H9 (cell line): ENCODE data around the gene EOGT. TPM values are rescaled to one million over a fixed set of nuclear protein-coding genes. Genes with fewer than 3 reads are reported as not detected.

ENCODE experiments used
- DNase-seq: peaks from one replicate; pipeline ENCODE4 v3.0.0-alpha.2; 2017
- H2AFZ ChIP-seq: one replicate; pipeline ENCODE4 v1.6.1; 2013; ENCODE audit warnings: mild to moderate bottlenecking, low read length, control low read depth, moderate library complexity
- H2AK5ac ChIP-seq: 2 replicates; pipeline ENCODE4 v1.6.1; 2013; ENCODE audit warnings: low read length, control low read depth, mixed read lengths; ENCODE audit not compliant: insufficient read length
- H2BK120ac ChIP-seq: one replicate; pipeline ENCODE4 v1.6.1; 2013; ENCODE audit warnings: low read depth, mild to moderate bottlenecking, low read length, control low read depth, inconsistent platforms; ENCODE audit not compliant: poor library complexity, severe bottlenecking
- H2BK12ac ChIP-seq: 2 replicates; pipeline ENCODE4 v1.6.1; 2013; ENCODE audit warnings: low read length, control low read depth, mixed read lengths, low read depth; ENCODE audit not compliant: insufficient read length
- H2BK15ac ChIP-seq: 2 replicates; pipeline ENCODE4 v1.6.1; 2013; ENCODE audit warnings: low read depth, low read length, control low read depth
- H2BK20ac ChIP-seq: one replicate; pipeline ENCODE4 v1.6.1; 2013; ENCODE audit warnings: low read depth, mild to moderate bottlenecking, low read length, control low read depth, inconsistent platforms; ENCODE audit not compliant: poor library complexity, severe bottlenecking
- H2BK5ac ChIP-seq: 2 replicates; pipeline ENCODE4 v1.6.1; 2013; ENCODE audit warnings: low read length, control low read depth, mixed read lengths; ENCODE audit not compliant: insufficient read length
- H3K14ac ChIP-seq: 2 replicates; pipeline ENCODE4 v1.6.1; 2013; ENCODE audit warnings: low read length, control low read depth; ENCODE audit not compliant: insufficient read depth
- H3K18ac ChIP-seq: 2 replicates; pipeline ENCODE4 v1.6.1; 2013; ENCODE audit warnings: low read depth, mild to moderate bottlenecking, mixed read lengths, low read length, control low read depth; ENCODE audit not compliant: insufficient read length
- H3K23ac ChIP-seq: 2 replicates; pipeline ENCODE4 v1.6.1; 2013; ENCODE audit warnings: low read length, control low read depth, mixed read lengths, low read depth; ENCODE audit not compliant: insufficient read length
- H3K23me2 ChIP-seq: 2 replicates; pipeline ENCODE4 v1.6.1; 2013; ENCODE audit warnings: low read depth, mild to moderate bottlenecking, mixed read lengths, low read length, control low read depth; ENCODE audit not compliant: insufficient read length, poor library complexity, severe bottlenecking
- H3K27ac ChIP-seq: 2 replicates; pipeline ENCODE4 v1.5.1; 2013; ENCODE audit warnings: low read length, control low read depth, mixed read lengths, low read depth; ENCODE audit not compliant: insufficient read length
- H3K27me3 ChIP-seq: 2 replicates; pipeline ENCODE4 v1.6.1; 2013; ENCODE audit warnings: low read length, control low read depth, inconsistent platforms; ENCODE audit not compliant: insufficient read depth
- H3K4ac ChIP-seq: 2 replicates; pipeline ENCODE4 v1.6.1; 2013; ENCODE audit warnings: low read depth, mild to moderate bottlenecking, control low read depth, inconsistent platforms, low read length, moderate library complexity
- H3K4me1 ChIP-seq: 2 replicates; pipeline ENCODE4 v1.6.1; 2013; ENCODE audit warnings: low read length, control low read depth, inconsistent platforms; ENCODE audit not compliant: insufficient read depth
- H3K4me2 ChIP-seq: 2 replicates; pipeline ENCODE4 v1.6.1; 2013; ENCODE audit warnings: low read length, control low read depth, mixed read lengths; ENCODE audit not compliant: insufficient read length, insufficient read depth
- H3K56ac ChIP-seq: 2 replicates; pipeline ENCODE4 v1.6.1; 2013; ENCODE audit warnings: low read depth, mild to moderate bottlenecking, mixed read lengths, low read length, control low read depth; ENCODE audit not compliant: insufficient read length
- H3K79me1 ChIP-seq: 2 replicates; pipeline ENCODE4 v1.6.1; 2013; ENCODE audit warnings: low read depth, mild to moderate bottlenecking, moderate library complexity, low read length, control low read depth, inconsistent platforms; ENCODE audit not compliant: insufficient read depth, poor library complexity, severe bottlenecking
- H3K79me2 ChIP-seq: 2 replicates; pipeline ENCODE4 v1.6.1; 2013; ENCODE audit warnings: low read length, control low read depth, inconsistent platforms; ENCODE audit not compliant: insufficient read depth
- H3K9ac ChIP-seq: 2 replicates; pipeline ENCODE4 v1.6.1; 2013; ENCODE audit warnings: low read length, control low read depth, mixed read lengths; ENCODE audit not compliant: insufficient read length; ENCODE audit errors: extremely low read depth
- H3K9me3 ChIP-seq: one replicate; pipeline ENCODE4 v1.6.1; 2013; ENCODE audit warnings: low read depth, low read length, inconsistent platforms; ENCODE audit not compliant: control insufficient read depth
- H3T11ph ChIP-seq: one replicate; pipeline ENCODE4 v1.6.1; 2013; ENCODE audit warnings: mild to moderate bottlenecking, low read length, control low read depth, inconsistent platforms
- H4K20me1 ChIP-seq: one replicate; pipeline ENCODE4 v1.6.1; 2013; ENCODE audit not compliant: control insufficient read depth, insufficient read length, insufficient read depth
- H4K5ac ChIP-seq: 2 replicates; pipeline ENCODE4 v1.6.1; 2013; ENCODE audit warnings: low read depth, mild to moderate bottlenecking, mixed read lengths, low read length, control low read depth; ENCODE audit not compliant: insufficient read length
- H4K8ac ChIP-seq: replicated peaks from 2 replicates; pipeline ENCODE4 v1.6.1; 2013; ENCODE audit warnings: low read length, control low read depth, mixed read lengths, low read depth; ENCODE audit not compliant: insufficient read length
- H4K91ac ChIP-seq: 2 replicates; pipeline ENCODE4 v1.6.1; 2013; ENCODE audit warnings: low read depth, mild to moderate bottlenecking, moderate library complexity, mixed read lengths, low read length, control low read depth; ENCODE audit not compliant: insufficient read length
- H3K27ac Mint-ChIP-seq, 3 experiments: 2 replicates in 2 of 3; 3 replicates in 1 of 3; pipeline ENCODE4 v1.8.0; 2020 to 2021; ENCODE audit warnings: mixed read lengths in 3 of 3, mild to moderate bottlenecking in 1 of 3, moderate library complexity in 1 of 3
- H3K27me3 Mint-ChIP-seq: 2 replicates; pipeline ENCODE4 v1.8.0; 2021; ENCODE audit warnings: low read depth, mild to moderate bottlenecking, moderate library complexity, mixed read lengths
- H3K36me3 Mint-ChIP-seq, 3 experiments: 2 replicates in 2 of 3; 3 replicates in 1 of 3; pipeline ENCODE4 v1.8.0; 2020 to 2021; ENCODE audit warnings: low read depth in 3 of 3, mixed read lengths in 3 of 3; ENCODE audit not compliant: insufficient read depth in 1 of 3
- H3K4me1 Mint-ChIP-seq, 2 experiments: 2 replicates each; pipeline ENCODE4 v1.8.0; 2020; ENCODE audit warnings: mixed read lengths in 2 of 2
- H3K4me3 Mint-ChIP-seq, 2 experiments: 2 replicates in 1 of 2; 3 replicates in 1 of 2; pipeline ENCODE4 v1.8.0; 2020 to 2021; ENCODE audit warnings: mild to moderate bottlenecking in 2 of 2, mixed read lengths in 2 of 2, moderate library complexity in 1 of 2
- H3K9me3 Mint-ChIP-seq, 2 experiments: 2 replicates in 1 of 2; 3 replicates in 1 of 2; pipeline ENCODE4 v1.8.0; 2020; ENCODE audit warnings: mild to moderate bottlenecking in 2 of 2, mixed read lengths in 2 of 2, moderate library complexity in 1 of 2
- CTCF ChIP-seq: fragments of 200-600 bp; sonication (generic); conservative IDR thresholded peaks from 3 replicates; pipeline ENCODE4 v1.8.0; 2021; ENCODE audit warnings: antibody characterized with exemption, mild to moderate bottlenecking
- total RNA-seq: library from RNA; stranded (reverse); gene quantifications from 2 replicates; pipeline ENCODE4 v1.2.1, GENCODE V29; 2021

Gene EOGT
- total RNA-seq, 1 experiment from 2014 or later: 30.5 TPM

- Mint-ChIP-seq H3K27ac (no peak overlapping the region), H3K27me3 (no peaks in the 10 kb centered on the region), H3K36me3 (no peaks in the 10 kb centered on the region), H3K4me1 (peaks cover 0 to 5% of the 10 kb centered on the region in 2 experiments; a peak in 2 of 4 replicates), H3K9me3 (no peaks in the 10 kb centered on the region), H3K4me3 (no peak overlapping the region)
- no peak overlapping the region for H2AFZ ChIP-seq
- H4K5ac ChIP-seq: no peak overlapping the region
- no peak overlapping the region for H3K23ac ChIP-seq
- no peaks in the 10 kb centered on the region for H3K79me1 ChIP-seq
- no peak for TF ChIP-seq CTCF
- H2AK5ac ChIP-seq: no peak overlapping the region
- H2BK20ac ChIP-seq: no peak overlapping the region
- H3K4me1 ChIP-seq: no peaks in the 10 kb centered on the region
- H3K9me3 ChIP-seq: no peaks in the 10 kb centered on the region
- H4K20me1 ChIP-seq: no peaks in the 10 kb centered on the region
- H3K79me2 ChIP-seq: no peaks in the 10 kb centered on the region
- H3K23me2 ChIP-seq: no peaks in the 10 kb centered on the region
- H3T11ph ChIP-seq: no peak overlapping the region
- no peak overlapping the region for H4K8ac ChIP-seq
- no peak overlapping the region for H2BK12ac ChIP-seq
- H4K91ac ChIP-seq: no peak overlapping the region
- H2BK5ac ChIP-seq: no peak overlapping the region
- no peak overlapping the region for H3K18ac ChIP-seq
- H3K56ac ChIP-seq: no peak overlapping the region
- no peak overlapping the region for H3K27ac ChIP-seq
- H3K9ac ChIP-seq: no peak overlapping the region
- DNase-seq: no peak
- no peak overlapping the region for H3K4ac ChIP-seq
- no peak overlapping the region for H3K4me2 ChIP-seq
- H2BK120ac ChIP-seq: no peak overlapping the region
- no peaks in the 10 kb centered on the region for H3K27me3 ChIP-seq
- H3K14ac ChIP-seq: no peak overlapping the region
- no peak overlapping the region for H2BK15ac ChIP-seq
Measured at GRCh38 chr3:68963376-68963775, 50.1 kb downstream of the EOGT start.
